ENCODE measurements around the gene PROK2.

The PROK2 gene

GRCh38 chr3:71784914-71785531 lies at the start of gene PROK2:
PROK2 (minus strand) TSS chr3:71785148; CDS start chr3:71785052, 96 bp downstream.
- no peak for DNase-seq (ENCODE audit: low read depth)
- peak within 1 kb of the TSS; percentile 27 for H3K4me3 ChIP-seq (ENCODE audit: low read length)
- no peak for TF ChIP-seq CTCF (conservative IDR thresholded peaks at IDR 0.05; ENCODE audit: low read depth, low read length)

GRCh38 chr3:71831599-71831998 lies 46.7 kb upstream of the PROK2 start:
- no peak for DNase-seq (ENCODE audit: low read depth)
- H3K4me3 ChIP-seq (ENCODE audit: low read length), result no peak overlapping the region
- no peak for TF ChIP-seq CTCF (conservative IDR thresholded peaks at IDR 0.05; ENCODE audit: low read depth, low read length)

- DNase-seq (ENCODE audit: low read depth), result no peak
- TF ChIP-seq CTCF (conservative IDR thresholded peaks at IDR 0.05; ENCODE audit: low read depth, low read length), result no peak
Observed at GRCh38 chr3:71825551-71826283, 40.8 kb upstream of the PROK2 start.

GRCh38 chr3:71821116-71821515 lies 36.2 kb upstream of the PROK2 start:
- DNase-seq (ENCODE audit: low read depth), result no peak
- no peak overlapping the region for H3K4me3 ChIP-seq (ENCODE audit: low read length)
- TF ChIP-seq CTCF (conservative IDR thresholded peaks at IDR 0.05; ENCODE audit: low read depth, low read length), result no peak

More at GRCh38 chr3:71825551-71826283, 40.8 kb upstream of the PROK2 start:
- no peak overlapping the region for H3K4me3 ChIP-seq (ENCODE audit: low read length)

- no peak overlapping the region for H3K4me3 ChIP-seq (ENCODE audit: low read length)
- no peak for DNase-seq (ENCODE audit: low read depth)
- TF ChIP-seq CTCF (conservative IDR thresholded peaks at IDR 0.05; ENCODE audit: low read depth, low read length), result no peak
Observed at GRCh38 chr3:71817262-71817661, 32.3 kb upstream of the PROK2 start.

GRCh38 chr3:71816767-71817156 lies 31.8 kb upstream of the PROK2 start:
- H3K4me3 ChIP-seq (ENCODE audit: low read length), result no peak overlapping the region
- no peak for DNase-seq (ENCODE audit: low read depth)
- TF ChIP-seq CTCF (conservative IDR thresholded peaks at IDR 0.05; ENCODE audit: low read depth, low read length), result no peak

Measured in retinal pigment epithelial cell (primary cell).